MCF 10A (cell line): Measurements from ENCODE around the gene ASXL3. TPM values are rescaled to one million over a fixed set of nuclear protein-coding genes. Genes with fewer than 3 reads are reported as not detected.

ENCODE experiments used
- BruUV-seq: library from RNA; stranded (reverse); fragments of 400-500 nt; replicated peaks from 2 replicates; lab custom pipeline; 2021; lab: Mats Ljungman, UMichigan
- CTCF ChIA-PET: fragments of 300-600 bp; sonication (Branson Sonifier 250); formaldehyde crosslinking; extraction: SDS; loops from one replicate; lab custom pipeline; 2021; ENCODE audit warnings: antibody characterized with exemption, inconsistent platforms; lab: Yijun Ruan, JAX
- POLR2A ChIA-PET: fragments of 300-600, 350-650 bp; sonication (Branson Sonifier 250); formaldehyde crosslinking; extraction: SDS; loops from one replicate; lab custom pipeline; 2020; ENCODE audit warnings: antibody characterized with exemption, inconsistent platforms; lab: Yijun Ruan, JAX
- DNase-seq: peaks from one replicate; pipeline ENCODE4 v3.0.0-alpha.2; 2018; ENCODE audit not compliant: unreplicated experiment
- H3K27ac Mint-ChIP-seq: one replicate; pipeline ENCODE4 v1.8.0; 2022; ENCODE audit warnings: mild to moderate bottlenecking, low read depth, mixed read lengths; ENCODE audit not compliant: unreplicated experiment
- H3K27me3 Mint-ChIP-seq: one replicate; pipeline ENCODE4 v1.8.0; 2022; ENCODE audit warnings: mixed read lengths; ENCODE audit not compliant: insufficient read depth, unreplicated experiment
- H3K36me3 Mint-ChIP-seq: one replicate; pipeline ENCODE4 v1.8.0; 2022; ENCODE audit warnings: mild to moderate bottlenecking, moderate library complexity, mixed read lengths; ENCODE audit not compliant: insufficient read depth, unreplicated experiment
- H3K4me1 Mint-ChIP-seq: one replicate; pipeline ENCODE4 v1.8.0; 2022; ENCODE audit warnings: mixed read lengths; ENCODE audit not compliant: insufficient read depth, unreplicated experiment
- H3K4me3 Mint-ChIP-seq: one replicate; pipeline ENCODE4 v1.8.0; 2022; ENCODE audit warnings: mild to moderate bottlenecking, moderate library complexity, mixed read lengths; ENCODE audit not compliant: unreplicated experiment
- H3K9me3 Mint-ChIP-seq: one replicate; pipeline ENCODE4 v1.8.0; 2022; ENCODE audit warnings: mixed read lengths; ENCODE audit not compliant: unreplicated experiment
- CTCF ChIP-seq: fragments of 200-600 bp; IDR thresholded peaks from one replicate; pipeline ENCODE4 v1.8.0; 2022; ENCODE audit warnings: antibody characterized with exemption, mild to moderate bottlenecking; ENCODE audit not compliant: unreplicated experiment
- intact Hi-C: fragments of 100-400 bp; cut with micrococcal nuclease; formaldehyde crosslinking; loops from 2 replicates; pipeline ENCODE4 v1.14.1; 2022
- total RNA-seq: library from RNA; stranded (reverse); gene quantifications from 2 replicates; pipeline ENCODE4 v1.2.3, GENCODE V29; 2022

Gene ASXL3
- total RNA-seq, 1 experiment from 2014 or later: not detected

GRCh38 chr18:33652635-33653034 lies 74.6 kb downstream of the ASXL3 start:
- intact Hi-C loops: no loop called here
- ChIA-PET POLR2A (no interaction called here), CTCF (no interaction called here)
- no peaks in the 10 kb centered on the region for H3K4me1 Mint-ChIP-seq
- BruUV-seq: no TSS peak
- no peaks in the 10 kb centered on the region for H3K9me3 Mint-ChIP-seq
- H3K27me3 Mint-ChIP-seq: peaks cover 61% of the 10 kb centered on the region
- H3K27ac Mint-ChIP-seq: no peak overlapping the region
- H3K36me3 Mint-ChIP-seq: no peaks in the 10 kb centered on the region
- TF ChIP-seq CTCF: no peak
- no peak for DNase-seq
- H3K4me3 Mint-ChIP-seq: no peak overlapping the region

GRCh38 chr18:33653231-33653630 lies 75.2 kb downstream of the ASXL3 start:
- no peaks in the 10 kb centered on the region for H3K9me3 Mint-ChIP-seq

GRCh38 chr18:33656889-33657448 lies 79.0 kb downstream of the ASXL3 start:
- H3K4me3 Mint-ChIP-seq: no peak overlapping the region
- H3K4me1 Mint-ChIP-seq: no peaks in the 10 kb centered on the region
- H3K36me3 Mint-ChIP-seq: no peaks in the 10 kb centered on the region
- no peak for TF ChIP-seq CTCF
- BruUV-seq: no TSS peak
- intact Hi-C loops: no loop called here
- H3K9me3 Mint-ChIP-seq: no peaks in the 10 kb centered on the region
- no peak overlapping the region for H3K27ac Mint-ChIP-seq
- peaks cover 84% of the 10 kb centered on the region for H3K27me3 Mint-ChIP-seq
- POLR2A ChIA-PET: no interaction called here
- CTCF ChIA-PET: interaction anchor here (0.7 kb wide), 1 partner anchor 57 kb away, joined by 4 read pairs; no protein-coding TSS in a partner anchor
- DNase-seq: no peak

More at GRCh38 chr18:33653231-33653630, 75.2 kb downstream of the ASXL3 start:
- ChIA-PET CTCF (no interaction called here), POLR2A (no interaction called here)
- Mint-ChIP-seq H3K4me1 (no peaks in the 10 kb centered on the region), H3K27ac (no peak overlapping the region), H3K27me3 (peaks cover 65% of the 10 kb centered on the region), H3K36me3 (no peaks in the 10 kb centered on the region), H3K4me3 (no peak overlapping the region)
- BruUV-seq: no TSS peak
- TF ChIP-seq CTCF: no peak
- intact Hi-C loops: no loop called here
- no peak for DNase-seq

- H3K9me3 Mint-ChIP-seq: no peaks in the 10 kb centered on the region
- peaks cover 68% of the 10 kb centered on the region for H3K27me3 Mint-ChIP-seq
- TF ChIP-seq CTCF: no peak
- POLR2A ChIA-PET: no interaction called here
- no peak for DNase-seq
- intact Hi-C loops: no loop called here
- no TSS peak for BruUV-seq
- no peaks in the 10 kb centered on the region for H3K4me1 Mint-ChIP-seq
- H3K27ac Mint-ChIP-seq: no peak overlapping the region
- H3K4me3 Mint-ChIP-seq: no peak overlapping the region
- H3K36me3 Mint-ChIP-seq: no peaks in the 10 kb centered on the region
- CTCF ChIA-PET: no interaction called here
Measured at GRCh38 chr18:33660696-33661310, 82.8 kb downstream of the ASXL3 start.
